ENCODE data around the gene GSDME.

Gene GSDME

DNA sequence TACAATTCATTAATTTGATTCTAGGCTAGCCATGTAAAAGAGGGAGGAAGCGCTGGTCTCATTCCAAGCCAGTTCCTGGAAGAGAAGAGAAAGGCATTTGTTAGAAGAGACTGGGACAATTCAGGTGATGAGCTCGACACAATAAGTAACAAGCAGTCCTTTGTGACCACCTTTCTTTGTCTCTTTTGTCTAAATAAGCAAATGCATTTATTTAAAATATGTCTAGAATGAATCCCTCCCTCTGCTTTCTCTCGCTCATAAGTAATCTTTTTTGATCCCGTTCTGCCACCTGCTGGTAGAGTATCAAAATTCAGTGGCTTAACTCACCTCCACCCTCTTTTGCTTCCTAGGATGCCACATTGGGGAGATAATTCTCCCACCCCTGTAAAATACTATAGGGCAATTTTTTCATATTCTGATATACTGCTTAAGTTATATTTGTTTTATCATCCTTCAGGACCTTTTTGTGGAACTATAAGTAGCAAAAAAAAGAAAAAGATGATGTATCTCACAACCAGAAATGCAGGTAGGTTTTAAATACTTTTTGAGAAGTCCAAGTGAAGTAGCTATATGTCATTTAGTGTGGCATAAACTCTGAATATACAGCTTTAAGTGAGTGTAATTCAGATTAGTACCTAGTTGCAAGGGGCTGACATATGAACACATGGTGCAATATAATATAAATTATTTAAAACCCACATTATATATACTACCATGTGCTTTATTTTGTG, 91.5 kb downstream of the GSDME start:
- Histone ChIP-seq H3K9me3 (ENCODE audit: control insufficient read depth, low read length) (no peaks in the 10 kb centered on the region), H3K27me3 (ENCODE audit: control insufficient read depth, insufficient read depth, low read length) (no peaks in the 10 kb centered on the region), H3K4me1 (ENCODE audit: control insufficient read depth, insufficient read depth, low read length) (no peaks in the 10 kb centered on the region), H3K9ac (ENCODE audit: low read length) (no peak overlapping the region), H3K4me3 (ENCODE audit: low read length) (no peak overlapping the region), H3K36me3 (ENCODE audit: control insufficient read depth, insufficient read depth, low read length) (no peaks in the 10 kb centered on the region)

DNA sequence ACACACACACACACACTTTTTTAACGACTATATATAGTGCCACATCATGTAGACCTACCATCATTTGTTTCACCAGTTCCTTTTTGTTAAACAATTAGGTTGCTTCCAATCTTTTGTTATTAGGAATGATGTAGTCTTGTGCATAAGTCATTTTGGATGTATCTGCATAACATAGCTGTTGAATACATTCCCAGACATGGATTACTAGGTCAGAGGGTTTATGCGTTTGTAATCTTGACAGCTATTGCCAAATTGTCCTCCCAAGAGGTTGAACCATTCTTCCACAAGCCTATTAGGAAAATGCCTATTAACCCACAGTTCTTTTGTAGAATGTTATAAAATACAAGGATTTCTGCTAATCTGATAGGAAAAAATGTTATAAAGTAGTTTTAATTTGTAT, 96.7 kb downstream of the GSDME start:
- no peak overlapping the region for H3K4me3 ChIP-seq (ENCODE audit: low read length)
- no peaks in the 10 kb centered on the region for H3K4me1 ChIP-seq (ENCODE audit: control insufficient read depth, insufficient read depth, low read length)
- H3K36me3 ChIP-seq (ENCODE audit: control insufficient read depth, insufficient read depth, low read length), result no peaks in the 10 kb centered on the region
- H3K9me3 ChIP-seq (ENCODE audit: control insufficient read depth, low read length), result no peaks in the 10 kb centered on the region
- H3K27me3 ChIP-seq (ENCODE audit: control insufficient read depth, insufficient read depth, low read length), result no peaks in the 10 kb centered on the region
- no peak overlapping the region for H3K9ac ChIP-seq (ENCODE audit: low read length)

- no peak overlapping the region for H3K4me3 ChIP-seq (ENCODE audit: low read length)
- no peaks in the 10 kb centered on the region for H3K9me3 ChIP-seq (ENCODE audit: control insufficient read depth, low read length)
- H3K4me1 ChIP-seq (ENCODE audit: control insufficient read depth, insufficient read depth, low read length), result no peaks in the 10 kb centered on the region
- no peak overlapping the region for H3K9ac ChIP-seq (ENCODE audit: low read length)
- no peaks in the 10 kb centered on the region for H3K27me3 ChIP-seq (ENCODE audit: control insufficient read depth, insufficient read depth, low read length)
- no peaks in the 10 kb centered on the region for H3K36me3 ChIP-seq (ENCODE audit: control insufficient read depth, insufficient read depth, low read length)
Measured at GRCh38 chr7:24659505-24659904, 97.8 kb downstream of the GSDME start.

- Histone ChIP-seq H3K9ac (ENCODE audit: low read length) (no peak overlapping the region), H3K36me3 (ENCODE audit: control insufficient read depth, insufficient read depth, low read length) (no peaks in the 10 kb centered on the region), H3K4me3 (ENCODE audit: low read length) (no peak overlapping the region), H3K9me3 (ENCODE audit: control insufficient read depth, low read length) (no peaks in the 10 kb centered on the region), H3K4me1 (ENCODE audit: control insufficient read depth, insufficient read depth, low read length) (no peaks in the 10 kb centered on the region), H3K27me3 (ENCODE audit: control insufficient read depth, insufficient read depth, low read length) (no peaks in the 10 kb centered on the region)
Measured at GRCh38 chr7:24657980-24658379, 99.3 kb downstream of the GSDME start.

GRCh38 chr7:24656608-24657007, 100.7 kb downstream of the GSDME start:
- H3K9me3 ChIP-seq (ENCODE audit: control insufficient read depth, low read length), result no peaks in the 10 kb centered on the region
- no peaks in the 10 kb centered on the region for H3K4me1 ChIP-seq (ENCODE audit: control insufficient read depth, insufficient read depth, low read length)
- no peaks in the 10 kb centered on the region for H3K36me3 ChIP-seq (ENCODE audit: control insufficient read depth, insufficient read depth, low read length)
- H3K27me3 ChIP-seq (ENCODE audit: control insufficient read depth, insufficient read depth, low read length), result no peaks in the 10 kb centered on the region
- H3K9ac ChIP-seq (ENCODE audit: low read length), result no peak overlapping the region
- no peak overlapping the region for H3K4me3 ChIP-seq (ENCODE audit: low read length)

DNA sequence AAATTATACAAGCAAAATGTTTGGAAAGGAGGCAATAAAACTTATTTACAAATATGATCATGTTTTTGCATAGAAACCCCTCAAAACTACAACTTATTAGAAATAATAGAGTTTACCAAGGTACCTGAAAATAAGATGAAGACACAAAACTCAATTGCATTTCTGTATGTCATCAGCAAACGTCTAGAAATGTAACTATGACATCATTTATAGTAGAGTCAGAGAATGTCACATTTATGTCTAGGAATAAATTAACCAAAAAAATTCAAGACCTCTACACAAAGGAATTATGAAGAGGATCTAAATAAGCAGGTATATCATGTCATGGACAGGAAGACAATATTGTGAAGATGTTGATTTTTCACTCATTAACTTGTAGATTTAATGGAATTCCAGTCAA, 103.0 kb downstream of the GSDME start:
- H3K9ac ChIP-seq (ENCODE audit: low read length), result no peak overlapping the region
- H3K9me3 ChIP-seq (ENCODE audit: control insufficient read depth, low read length), result no peaks in the 10 kb centered on the region
- no peaks in the 10 kb centered on the region for H3K36me3 ChIP-seq (ENCODE audit: control insufficient read depth, insufficient read depth, low read length)
- H3K27me3 ChIP-seq (ENCODE audit: control insufficient read depth, insufficient read depth, low read length), result no peaks in the 10 kb centered on the region
- no peaks in the 10 kb centered on the region for H3K4me1 ChIP-seq (ENCODE audit: control insufficient read depth, insufficient read depth, low read length)
- no peak overlapping the region for H3K4me3 ChIP-seq (ENCODE audit: low read length)

DNA sequence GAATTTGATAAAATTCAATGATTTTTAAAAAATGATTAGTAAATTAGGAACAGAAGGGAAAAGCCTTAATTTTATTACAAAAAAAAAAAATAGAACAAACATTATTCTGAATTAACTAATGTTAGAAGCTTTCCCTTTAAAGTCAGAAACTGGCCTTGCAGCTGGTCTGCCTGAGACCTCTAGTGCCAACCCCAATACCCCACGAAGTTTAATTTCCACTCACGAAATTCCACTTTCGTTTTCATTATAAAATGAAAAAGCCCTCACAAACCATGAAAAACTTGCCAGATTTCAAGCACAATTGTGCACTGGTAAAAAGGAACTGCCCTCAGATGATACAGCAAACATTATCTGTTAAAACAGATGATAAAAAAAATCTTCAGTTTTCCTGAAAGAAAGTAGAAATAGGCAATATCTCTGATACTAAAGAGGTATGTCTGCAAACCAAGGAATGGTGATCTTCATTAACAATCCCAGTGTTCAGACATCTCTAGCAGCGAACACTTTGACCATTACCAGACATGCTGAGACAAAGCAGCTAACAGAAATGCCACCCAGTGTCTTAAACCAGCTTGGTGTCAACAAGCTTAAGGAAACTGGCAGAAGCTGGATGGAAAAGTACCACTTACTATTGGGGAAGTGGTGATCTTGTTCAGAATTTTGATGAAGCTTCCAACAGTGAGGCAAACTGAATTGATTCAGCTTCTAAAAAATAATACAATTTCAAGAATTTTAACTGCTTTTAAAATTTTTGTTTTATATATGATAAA, 103.8 kb downstream of the GSDME start:
- H3K36me3 ChIP-seq (ENCODE audit: control insufficient read depth, insufficient read depth, low read length), result no peaks in the 10 kb centered on the region
- no peak overlapping the region for H3K9ac ChIP-seq (ENCODE audit: low read length)
- no peaks in the 10 kb centered on the region for H3K4me1 ChIP-seq (ENCODE audit: control insufficient read depth, insufficient read depth, low read length)
- no peak overlapping the region for H3K4me3 ChIP-seq (ENCODE audit: low read length)
- H3K27me3 ChIP-seq (ENCODE audit: control insufficient read depth, insufficient read depth, low read length), result no peaks in the 10 kb centered on the region
- H3K9me3 ChIP-seq (ENCODE audit: control insufficient read depth, low read length), result no peaks in the 10 kb centered on the region

DNA sequence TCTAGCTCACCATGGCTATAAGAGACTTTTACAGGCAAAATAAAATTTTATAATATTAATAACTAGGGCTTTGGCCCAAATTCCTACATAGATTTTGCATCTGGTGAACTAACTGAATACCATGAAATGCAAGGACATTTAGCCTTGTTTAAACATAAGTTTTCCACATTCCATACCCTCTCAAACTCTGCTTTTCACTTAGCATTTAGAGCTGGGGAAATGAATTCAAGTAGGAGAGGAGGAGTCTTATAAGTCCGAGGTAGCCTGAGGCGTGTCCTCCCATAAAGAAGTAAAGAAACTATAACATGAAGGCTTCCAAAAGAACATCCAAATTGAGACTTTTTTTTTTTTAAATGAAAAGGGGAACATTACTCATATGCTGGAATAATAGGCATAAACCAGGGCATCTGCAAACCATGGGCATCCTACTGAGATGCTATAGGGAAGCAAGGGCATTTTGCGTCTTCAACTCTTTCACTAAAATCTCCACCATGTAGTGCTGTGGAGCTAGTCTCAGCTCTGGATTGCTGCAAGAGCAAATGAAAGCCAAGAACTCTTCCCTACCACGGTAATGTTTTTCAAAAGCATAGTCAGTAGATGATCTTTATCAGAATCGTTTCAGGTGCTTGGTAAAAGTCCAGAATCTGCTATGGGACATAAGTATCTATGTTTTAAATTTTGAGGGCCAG, 104.9 kb downstream of the GSDME start:
- Histone ChIP-seq H3K4me1 (ENCODE audit: control insufficient read depth, insufficient read depth, low read length) (no peaks in the 10 kb centered on the region), H3K4me3 (ENCODE audit: low read length) (no peak overlapping the region), H3K27me3 (ENCODE audit: control insufficient read depth, insufficient read depth, low read length) (no peaks in the 10 kb centered on the region), H3K9ac (ENCODE audit: low read length) (no peak overlapping the region), H3K9me3 (ENCODE audit: control insufficient read depth, low read length) (no peaks in the 10 kb centered on the region), H3K36me3 (ENCODE audit: control insufficient read depth, insufficient read depth, low read length) (no peaks in the 10 kb centered on the region)
